Keratinocyte (primary cell): ENCODE results near the gene CTDSP2. TPM values are rescaled to one million over a fixed set of nuclear protein-coding genes. Genes with fewer than 3 reads are reported as not detected.

Source experiments
- DNase-seq: peaks from one replicate; pipeline ENCODE4 v3.0.0-alpha.2; 2011; ENCODE audit warnings: low read depth, missing footprints, low spot score
- FAIRE-seq: peaks from 2 replicates; lab custom pipeline; 2011; peaks lifted over from hg19 to GRCh38; lab: Jason Lieb, UNC
- H2AFZ ChIP-seq: 2 replicates; pipeline ENCODE4 v1.6.0; 2012; ENCODE audit warnings: low read length, control low read depth, inconsistent platforms; ENCODE audit not compliant: control insufficient read depth
- H3K27ac ChIP-seq: 2 replicates; pipeline ENCODE4 v1.5.1; 2011; ENCODE audit warnings: low read length; ENCODE audit not compliant: control insufficient read depth, insufficient read depth
- H3K27me3 ChIP-seq: 3 replicates; pipeline ENCODE4 v1.6.0; 2011; ENCODE audit warnings: low read length; ENCODE audit not compliant: control insufficient read depth, insufficient read depth; ENCODE audit errors: extremely low read depth
- H3K36me3 ChIP-seq, 2 experiments: 2 replicates in 1 of 2; 3 replicates in 1 of 2; pipeline ENCODE4 v1.5.1; 2011; ENCODE audit warnings: low read length in 2 of 2, mild to moderate bottlenecking in 1 of 2; ENCODE audit not compliant: control insufficient read depth in 2 of 2, insufficient read depth in 2 of 2; ENCODE audit errors: extremely low read depth in 1 of 2
- H3K4me1 ChIP-seq: 3 replicates; pipeline ENCODE4 v1.5.1; 2011; ENCODE audit warnings: low read length; ENCODE audit not compliant: control insufficient read depth, insufficient read depth; ENCODE audit errors: extremely low read depth
- H3K4me2 ChIP-seq: 3 replicates; pipeline ENCODE4 v1.6.0; 2011; ENCODE audit warnings: low read depth, low read length; ENCODE audit not compliant: control insufficient read depth, insufficient read depth; ENCODE audit errors: extremely low read depth
- H3K4me3 ChIP-seq, 3 experiments: fragments of 200-600 bp in 1 of 3; sonication (generic) in 1 of 3; 2 replicates in 2 of 3; 3 replicates in 1 of 3; pipeline ENCODE4 v1.5.1; 2011 to 2016; ENCODE audit warnings: low read length in 3 of 3, mild to moderate bottlenecking in 3 of 3, control low read depth in 2 of 3, inconsistent platforms in 1 of 3, low read depth in 1 of 3, mixed read lengths in 1 of 3, mixed run types in 1 of 3, moderate library complexity in 1 of 3; ENCODE audit not compliant: control insufficient read depth in 2 of 3, insufficient read depth in 2 of 3; ENCODE audit errors: extremely low read depth in 1 of 3
- H3K79me2 ChIP-seq: 2 replicates; pipeline ENCODE4 v1.6.0; 2012; ENCODE audit warnings: low read length; ENCODE audit not compliant: control insufficient read depth, insufficient read depth
- H3K9ac ChIP-seq: 3 replicates; pipeline ENCODE4 v1.6.0; 2011; ENCODE audit warnings: low read length; ENCODE audit not compliant: control insufficient read depth, insufficient read depth; ENCODE audit errors: extremely low read depth
- H3K9me1 ChIP-seq: 3 replicates; pipeline ENCODE4 v1.6.0; 2011; ENCODE audit warnings: low read length; ENCODE audit not compliant: control insufficient read depth, insufficient read depth; ENCODE audit errors: extremely low read depth
- H3K9me3 ChIP-seq: 2 replicates; pipeline ENCODE4 v1.5.1; 2012; ENCODE audit warnings: low read depth, low read length; ENCODE audit not compliant: control insufficient read depth
- H4K20me1 ChIP-seq: 3 replicates; pipeline ENCODE4 v1.6.0; 2011; ENCODE audit warnings: low read length; ENCODE audit not compliant: control insufficient read depth, insufficient read depth; ENCODE audit errors: extremely low read depth
- EZH2 ChIP-seq: IDR thresholded peaks from one replicate; pipeline ENCODE4 v1.6.1; 2012; ENCODE audit warnings: inconsistent platforms, mild to moderate bottlenecking, low read length, moderate library complexity
- dilution Hi-C: fragments of 300-500 bp; cut with MboI; formaldehyde crosslinking; loops from one replicate; pipeline ENCODE4 v1.7.0; 2020; ENCODE audit warnings: low sequenced_read_pairs; ENCODE audit not compliant: extremely low pct_ligation_motif_present
- polyA plus RNA-seq, 5 experiments: library from polyadenylated mRNA; depleted of rRNA in 3 of 5; stranded (reverse) in 3 of 5; stranded (forward) in 1 of 5; unstranded in 1 of 5; fragments of >200 nt; gene quantifications; 1 replicate in 1 of 5; 2 replicates in 3 of 5; 3 replicates in 1 of 5; pipeline versions ENCODE4 v1.2.1 to v1.2.3, GENCODE V29; 2011 to 2012; ENCODE audit warnings: missing spikeins in 2 of 5, low read depth in 1 of 5, low replicate concordance in 1 of 5
- TF ChIP-seq, protein P1 (sequence below), 3 experiments: IDR thresholded peaks in 1 of 3; conservative IDR thresholded peaks in 1 of 3; optimal IDR thresholded peaks in 1 of 3; 2 replicates in 2 of 3; 3 replicates in 1 of 3; pipeline versions ENCODE3 to v1.5.1; 2011; ENCODE audit warnings: low read length in 3 of 3, mild to moderate bottlenecking in 3 of 3, moderate library complexity in 2 of 3, control low read depth in 1 of 3, inconsistent platforms in 1 of 3; ENCODE audit not compliant: insufficient read depth in 2 of 3; ENCODE audit errors: extremely low read depth in 1 of 3

The CTDSP2 gene
- polyA plus RNA-seq, 1 donor (not counting 4 experiments of a cell fraction or from before 2014, with no cell fraction given), result 54.6 TPM

GRCh38 chr12:57877876-57878275, 31.3 kb upstream of the CTDSP2 start:
- Histone ChIP-seq H3K4me2 (no peak overlapping the region), H3K9me1 (no peaks in the 10 kb centered on the region), H3K36me3 (no peaks in the 10 kb centered on the region), H3K9ac (no peak overlapping the region), H3K9me3 (no peaks in the 10 kb centered on the region), H3K4me3 (no peak overlapping the region), H2AFZ (no peak overlapping the region), H3K4me1 (no peaks in the 10 kb centered on the region), H3K79me2 (no peaks in the 10 kb centered on the region), H3K27me3 (no peaks in the 10 kb centered on the region), H3K27ac (no peak overlapping the region), H4K20me1 (no peaks in the 10 kb centered on the region)
- dilution Hi-C loops, result no loop called here
- TF ChIP-seq EZH2, result no peak
- TF ChIP-seq, protein P1, sequence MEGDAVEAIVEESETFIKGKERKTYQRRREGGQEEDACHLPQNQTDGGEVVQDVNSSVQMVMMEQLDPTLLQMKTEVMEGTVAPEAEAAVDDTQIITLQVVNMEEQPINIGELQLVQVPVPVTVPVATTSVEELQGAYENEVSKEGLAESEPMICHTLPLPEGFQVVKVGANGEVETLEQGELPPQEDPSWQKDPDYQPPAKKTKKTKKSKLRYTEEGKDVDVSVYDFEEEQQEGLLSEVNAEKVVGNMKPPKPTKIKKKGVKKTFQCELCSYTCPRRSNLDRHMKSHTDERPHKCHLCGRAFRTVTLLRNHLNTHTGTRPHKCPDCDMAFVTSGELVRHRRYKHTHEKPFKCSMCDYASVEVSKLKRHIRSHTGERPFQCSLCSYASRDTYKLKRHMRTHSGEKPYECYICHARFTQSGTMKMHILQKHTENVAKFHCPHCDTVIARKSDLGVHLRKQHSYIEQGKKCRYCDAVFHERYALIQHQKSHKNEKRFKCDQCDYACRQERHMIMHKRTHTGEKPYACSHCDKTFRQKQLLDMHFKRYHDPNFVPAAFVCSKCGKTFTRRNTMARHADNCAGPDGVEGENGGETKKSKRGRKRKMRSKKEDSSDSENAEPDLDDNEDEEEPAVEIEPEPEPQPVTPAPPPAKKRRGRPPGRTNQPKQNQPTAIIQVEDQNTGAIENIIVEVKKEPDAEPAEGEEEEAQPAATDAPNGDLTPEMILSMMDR (optimal IDR thresholded peaks at IDR 0.05 in 1 of 3, IDR thresholded peaks at IDR 0.05 in 1 of 3, conservative IDR thresholded peaks at IDR 0.05 in 1 of 3; ENCODE audit: extremely low read depth in 1 of 3, insufficient read depth in 2 of 3, low read length in 3 of 3), result no peak
- DNase-seq, result no peak
- FAIRE-seq, result no peak

DNA sequence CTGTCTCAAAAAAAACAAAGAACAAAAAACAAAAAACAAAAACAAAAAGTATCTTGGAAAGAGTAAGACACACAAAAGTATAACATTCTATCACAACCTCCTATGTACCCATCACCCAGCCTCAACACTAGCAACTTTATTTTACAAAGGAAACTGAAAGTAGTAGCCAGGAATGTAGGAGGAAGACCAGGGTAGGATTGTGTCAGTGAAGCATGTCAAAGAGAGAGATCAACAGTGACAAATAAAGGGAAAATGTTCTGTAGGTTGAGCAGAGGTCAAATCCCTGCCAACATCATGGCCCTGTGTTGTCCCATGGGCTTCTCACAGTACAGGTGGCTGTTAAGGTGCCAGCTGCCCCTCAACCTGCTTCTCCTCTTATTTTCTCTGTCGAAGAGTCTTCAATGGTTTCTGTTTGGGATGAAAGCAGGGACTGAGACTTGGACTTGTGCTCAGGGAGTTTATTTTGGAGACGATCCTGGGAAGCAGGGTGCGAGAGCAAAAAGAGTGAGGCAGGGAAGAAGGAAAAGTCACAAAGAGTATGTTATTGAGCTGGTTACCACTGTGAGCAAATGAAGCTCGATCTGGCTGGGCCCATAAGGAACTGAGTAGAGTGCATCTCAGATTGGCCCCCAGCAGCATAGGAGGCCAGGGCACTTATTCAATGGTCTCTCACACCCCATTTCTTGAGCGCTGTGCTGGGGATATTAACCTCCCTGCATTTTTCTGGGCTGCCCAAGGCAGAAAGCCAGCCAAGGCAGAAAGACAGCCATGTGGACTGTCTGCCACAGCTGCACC, 29.4 kb upstream of the CTDSP2 start:
- dilution Hi-C loops, result no loop called here
- Histone ChIP-seq H3K27ac (no peak overlapping the region), H3K4me1 (no peaks in the 10 kb centered on the region), H3K36me3 (no peaks in the 10 kb centered on the region), H3K9ac (no peak overlapping the region), H3K4me3 (no peak overlapping the region), H3K27me3 (no peaks in the 10 kb centered on the region), H2AFZ (no peak overlapping the region), H4K20me1 (no peaks in the 10 kb centered on the region), H3K79me2 (no peaks in the 10 kb centered on the region), H3K4me2 (no peak overlapping the region), H3K9me1 (no peaks in the 10 kb centered on the region), H3K9me3 (no peaks in the 10 kb centered on the region)
- DNase-seq, result no peak
- no peak for FAIRE-seq
- no peak for TF ChIP-seq EZH2
- TF ChIP-seq, protein P1 (optimal IDR thresholded peaks at IDR 0.05 in 1 of 3, IDR thresholded peaks at IDR 0.05 in 1 of 3, conservative IDR thresholded peaks at IDR 0.05 in 1 of 3; ENCODE audit: extremely low read depth in 1 of 3, insufficient read depth in 2 of 3, low read length in 3 of 3), result no peak
